Retina (tissue), 1 donor: Measurements from ENCODE around the gene CT45A8.
"Not testable (repeated sequence)": the region's sequence is repeated elsewhere in the genome, so short reads cannot be mapped to it uniquely, and the experiment has no call there.

Source experiments
- DNase-seq: peaks from one replicate; pipeline ENCODE4 v3.0.0-alpha.2; 2016

The CT45A8 gene, protein sequence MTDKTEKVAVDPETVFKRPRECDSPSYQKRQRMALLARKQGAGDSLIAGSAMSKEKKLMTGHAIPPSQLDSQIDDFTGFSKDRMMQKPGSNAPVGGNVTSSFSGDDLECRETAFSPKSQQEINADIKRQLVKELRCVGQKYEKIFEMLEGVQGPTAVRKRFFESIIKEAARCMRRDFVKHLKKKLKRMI

DNA sequence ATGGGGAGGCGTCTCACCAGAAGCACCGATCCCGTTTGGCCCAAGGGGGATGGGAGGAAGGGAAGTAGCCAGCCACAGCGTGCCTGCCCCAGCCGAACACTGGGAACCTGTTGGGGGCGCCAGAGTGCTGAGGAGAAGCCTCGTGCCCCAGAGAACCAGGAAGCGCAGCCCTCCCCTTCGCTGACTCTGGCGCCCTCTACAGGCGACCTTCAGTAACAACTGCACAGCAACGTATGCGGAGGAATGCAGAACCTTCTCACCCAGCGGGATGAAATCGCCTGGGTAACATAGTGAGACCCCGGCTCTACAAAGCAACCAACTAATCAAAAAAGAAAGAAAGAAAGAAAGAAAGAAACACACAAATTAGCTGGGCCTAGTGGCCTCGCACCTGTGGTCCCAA is at the start of gene CT45A8:
Gene CT45A8, minus strand, starts transcription at position 101 of the 400 bp plus-strand sequence. CDS start 3,755 bp downstream, outside the sequence.
- DNase-seq: not testable (repeated sequence)

DNA sequence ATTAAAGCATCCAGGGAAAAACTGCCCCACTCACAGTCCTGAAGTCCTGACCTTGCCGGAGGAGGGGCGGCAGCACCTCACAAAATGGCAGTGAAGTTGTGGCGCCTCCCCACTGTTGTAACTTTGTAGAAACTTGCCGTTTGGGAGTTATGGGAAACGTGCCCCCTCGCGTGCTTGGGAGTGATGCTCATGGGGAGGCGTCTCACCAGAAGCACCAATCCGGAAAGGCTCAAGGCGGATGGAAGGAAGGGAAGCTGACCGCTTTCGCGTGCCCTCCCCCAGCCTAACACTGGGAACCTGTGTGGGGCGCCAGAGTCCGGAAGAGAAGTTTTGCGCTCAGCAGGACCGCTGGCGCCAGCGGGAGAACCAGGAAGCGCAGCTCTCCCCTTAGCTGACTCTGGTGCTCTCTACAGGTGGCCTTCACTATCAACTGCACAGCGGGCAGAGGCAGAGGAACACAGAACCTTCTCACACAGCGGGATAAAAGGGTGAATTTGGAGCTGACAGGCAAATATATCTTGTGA is 39.0 kb upstream of the CT45A8 start, which contains the start of the genes CT45A10 and SAGE1:
Gene CT45A10, minus strand, starts transcription at position 151 of the 524 bp plus-strand sequence. CDS start 8,100 bp downstream, outside the sequence.
Gene SAGE1, plus strand, starts transcription at position 423 of the 524 bp plus-strand sequence. CDS start 2,527 bp downstream, outside the sequence.
- no peak for DNase-seq

DNA sequence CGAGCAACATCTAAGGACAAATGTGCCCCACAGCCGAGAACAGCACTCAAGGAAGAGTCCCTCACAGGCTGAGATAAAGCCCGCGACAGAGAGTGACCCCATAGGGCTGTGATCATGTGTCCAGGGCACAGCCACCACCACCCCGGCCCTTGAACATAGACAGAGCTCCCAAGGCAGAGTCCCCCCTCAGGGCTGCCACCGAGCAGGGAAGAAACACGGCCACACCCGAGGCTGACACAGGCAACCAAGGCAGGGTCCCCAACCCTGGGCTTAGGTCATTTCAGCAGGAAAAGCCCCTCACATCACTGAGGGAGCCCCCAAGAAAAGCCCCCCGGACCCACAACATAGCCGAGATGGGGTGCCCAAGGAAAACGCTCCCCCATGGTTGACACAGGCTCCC is 38.4 kb upstream of the CT45A8 start:
- no peak for DNase-seq

GRCh38 chrX:135890087-135890585 is 35.8 kb upstream of the CT45A8 start:
- DNase-seq: no peak

DNA sequence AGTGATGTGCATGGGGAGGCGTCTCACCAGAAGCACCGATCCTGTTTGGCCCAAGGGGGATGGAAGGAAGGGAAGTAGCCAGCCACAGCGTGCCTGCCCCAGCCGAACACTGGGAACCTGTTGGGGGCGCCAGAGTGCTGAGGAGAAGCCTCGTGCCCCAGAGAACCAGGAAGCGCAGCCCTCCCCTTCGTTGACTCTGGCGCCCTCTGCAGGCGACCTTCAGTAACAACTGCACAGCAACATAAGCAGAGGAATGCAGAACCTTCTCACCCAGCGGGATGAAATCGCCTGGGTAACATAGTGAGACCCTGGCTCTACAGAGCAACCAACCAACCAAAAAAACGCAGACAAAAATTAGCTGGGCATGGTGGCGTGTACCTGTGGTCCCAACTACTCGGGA is 34.6 kb upstream of the CT45A8 start:
- not testable (repeated sequence) for DNase-seq

DNA sequence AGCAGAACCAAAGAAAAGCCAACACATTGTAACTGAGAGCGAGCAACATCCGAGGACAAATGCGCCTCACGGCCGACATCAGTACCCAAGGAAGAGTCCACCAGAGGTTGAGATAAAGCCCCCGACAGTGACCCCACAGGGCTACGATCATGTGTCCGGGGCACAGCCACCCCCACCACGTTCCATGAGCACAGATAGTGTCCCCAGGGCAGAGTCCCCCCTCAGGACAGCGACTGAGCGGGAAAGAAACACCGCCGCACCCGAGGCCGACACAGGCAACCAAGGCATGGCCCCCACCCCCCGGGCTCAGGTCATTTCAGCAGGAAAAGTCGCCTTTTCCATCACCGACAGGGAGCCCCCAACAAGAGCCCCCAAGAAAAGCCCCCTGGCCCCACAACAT is 33.9 kb upstream of the CT45A8 start:
- DNase-seq: not testable (repeated sequence)

- DNase-seq: not testable (repeated sequence)
Measured at GRCh38 chrX:135882741-135883140, 28.4 kb upstream of the CT45A8 start.

GRCh38 chrX:135871712-135872111 is 17.4 kb upstream of the CT45A8 start, which contains the start of gene CT45A9:
Gene CT45A9 (minus strand): TSS chrX:135871812. CDS start chrX:135868061, 3,751 bp downstream.
- not testable (repeated sequence) for DNase-seq

DNA sequence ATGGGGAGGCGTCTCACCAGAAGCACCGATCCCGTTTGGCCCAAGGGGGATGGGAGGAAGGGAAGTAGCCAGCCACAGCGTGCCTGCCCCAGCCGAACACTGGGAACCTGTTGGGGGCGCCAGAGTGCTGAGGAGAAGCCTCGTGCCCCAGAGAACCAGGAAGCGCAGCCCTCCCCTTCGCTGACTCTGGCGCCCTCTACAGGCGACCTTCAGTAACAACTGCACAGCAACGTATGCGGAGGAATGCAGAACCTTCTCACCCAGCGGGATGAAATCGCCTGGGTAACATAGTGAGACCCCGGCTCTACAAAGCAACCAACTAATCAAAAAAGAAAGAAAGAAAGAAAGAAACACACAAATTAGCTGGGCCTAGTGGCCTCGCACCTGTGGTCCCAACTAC is 17.2 kb downstream of the CT45A8 start, which contains the start of gene CT45A7:
Gene CT45A7, minus strand, starts transcription at position 101 of the 400 bp plus-strand sequence. CDS start 3,747 bp downstream, outside the sequence.
- DNase-seq: not testable (repeated sequence)

GRCh38 chrX:135819912-135820311 is 34.4 kb downstream of the CT45A8 start, which contains the start of gene CT45A2:
Gene CT45A2 (minus strand): TSS chrX:135820012. CDS start chrX:135816265, 3,747 bp downstream.
- DNase-seq: not testable (repeated sequence)

DNA sequence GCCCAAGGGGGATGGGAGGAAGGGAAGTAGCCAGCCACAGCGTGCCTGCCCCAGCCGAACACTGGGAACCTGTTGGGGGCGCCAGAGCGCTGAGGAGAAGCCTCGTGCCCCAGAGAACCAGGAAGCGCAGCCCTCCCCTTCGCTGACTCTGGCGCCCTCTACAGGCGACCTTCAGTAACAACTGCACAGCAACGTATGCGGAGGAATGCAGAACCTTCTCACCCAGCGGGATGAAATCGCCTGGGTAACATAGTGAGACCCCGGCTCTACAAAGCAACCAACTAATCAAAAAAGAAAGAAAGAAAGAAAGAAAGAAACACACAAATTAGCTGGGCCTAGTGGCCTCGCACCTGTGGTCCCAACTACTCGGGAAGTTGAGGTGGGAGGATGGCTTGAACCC is 51.7 kb downstream of the CT45A8 start, which contains the start of gene CT45A6:
Gene CT45A6, minus strand, starts transcription at position 101 of the 400 bp plus-strand sequence. CDS start 3,794 bp downstream, outside the sequence.
- DNase-seq: not testable (repeated sequence)
